Stimulated activated memory B cell treated with anti-CD40 and anti-IgM and Interleukin-4, amounts not matched to agents 10 μg/mL and 1 μg/mL and 100 μg/mL, for 72 hours (primary cell): ENCODE data around the gene GRIK3.

ENCODE experiments used
- ATAC-seq: fragments of 150-1000 bp; cut with Tn5 transposase; 2 replicates; pipeline ENCODE4 v1.10.0; 2021
- H3K27ac Mint-ChIP-seq: one replicate; pipeline ENCODE4 v1.8.0; 2022; ENCODE audit warnings: mild to moderate bottlenecking, mixed read lengths
- H3K27me3 Mint-ChIP-seq: one replicate; pipeline ENCODE4 v1.8.0; 2022; ENCODE audit warnings: mixed read lengths
- H3K36me3 Mint-ChIP-seq: one replicate; pipeline ENCODE4 v1.8.0; 2022; ENCODE audit warnings: mixed read lengths
- H3K4me1 Mint-ChIP-seq: one replicate; pipeline ENCODE4 v1.8.0; 2022; ENCODE audit warnings: mixed read lengths
- H3K4me3 Mint-ChIP-seq: one replicate; pipeline ENCODE4 v1.8.0; 2022; ENCODE audit warnings: mild to moderate bottlenecking, moderate library complexity, mixed read lengths
- H3K9me3 Mint-ChIP-seq: one replicate; pipeline ENCODE4 v1.8.0; 2022; ENCODE audit warnings: mixed read lengths

Gene GRIK3

DNA sequence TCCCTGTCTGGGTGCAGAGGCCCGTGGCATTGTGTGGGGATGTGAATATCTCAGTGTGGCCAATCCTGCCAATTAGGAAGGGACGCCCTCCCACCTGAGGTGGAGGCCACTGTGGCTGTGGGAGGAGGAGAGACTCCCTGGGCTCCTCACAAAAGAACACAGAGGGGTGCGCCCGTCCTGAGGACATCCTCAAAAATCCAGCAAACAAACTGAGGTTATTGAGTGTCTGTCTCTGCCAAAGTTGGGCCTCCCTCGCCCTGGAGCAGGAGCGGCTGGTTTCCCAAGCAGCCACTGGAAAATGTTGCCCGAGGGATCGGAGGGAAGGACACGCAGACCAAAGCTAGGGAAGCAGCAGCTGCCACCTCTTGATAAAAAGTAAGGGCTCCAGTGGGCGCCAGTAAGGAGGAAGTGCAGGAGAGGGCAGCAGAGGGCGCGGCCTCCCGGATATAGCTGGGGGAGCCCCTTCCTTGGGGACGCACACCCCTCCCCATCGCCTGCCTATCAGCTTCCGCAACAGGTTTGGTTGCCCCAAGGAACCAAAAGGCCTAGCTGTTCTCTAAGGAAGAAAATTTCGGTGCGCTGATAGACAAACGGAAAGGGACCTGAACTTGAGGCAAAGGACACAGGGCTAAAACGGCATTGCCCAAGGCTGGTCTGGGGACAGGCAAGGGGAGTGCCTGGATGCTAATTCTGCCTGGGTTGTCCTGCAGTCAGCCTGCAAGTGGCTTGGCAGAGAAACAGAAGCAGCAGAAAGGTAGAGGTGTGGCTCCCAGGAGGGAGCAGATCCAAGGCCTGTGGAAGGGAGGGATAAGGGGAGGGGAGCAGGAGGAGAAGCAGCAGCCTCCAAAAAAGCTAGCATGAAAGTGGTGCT, 1.7 kb upstream of the GRIK3 start:
- H3K4me3 Mint-ChIP-seq = peak overlapping the region; percentile 73
- peaks cover 33% of the 10 kb centered on the region for H3K4me1 Mint-ChIP-seq
- peak; percentile 83 for ATAC-seq
- H3K27ac Mint-ChIP-seq = peak overlapping the region; percentile 55
- no peaks in the 10 kb centered on the region for H3K9me3 Mint-ChIP-seq
- H3K27me3 Mint-ChIP-seq = peaks cover 94% of the 10 kb centered on the region
- H3K36me3 Mint-ChIP-seq = no peaks in the 10 kb centered on the region

- H3K27me3 Mint-ChIP-seq = peaks cover 94% of the 10 kb centered on the region
- peaks cover 39% of the 10 kb centered on the region for H3K4me1 Mint-ChIP-seq
- peak overlapping the region; percentile 73 for H3K4me3 Mint-ChIP-seq
- H3K9me3 Mint-ChIP-seq = no peaks in the 10 kb centered on the region
- ATAC-seq = no peak
- no peaks in the 10 kb centered on the region for H3K36me3 Mint-ChIP-seq
- no peak overlapping the region for H3K27ac Mint-ChIP-seq
Measured at GRCh38 chr1:37035014-37035691, 838 bp upstream of the GRIK3 start.

DNA sequence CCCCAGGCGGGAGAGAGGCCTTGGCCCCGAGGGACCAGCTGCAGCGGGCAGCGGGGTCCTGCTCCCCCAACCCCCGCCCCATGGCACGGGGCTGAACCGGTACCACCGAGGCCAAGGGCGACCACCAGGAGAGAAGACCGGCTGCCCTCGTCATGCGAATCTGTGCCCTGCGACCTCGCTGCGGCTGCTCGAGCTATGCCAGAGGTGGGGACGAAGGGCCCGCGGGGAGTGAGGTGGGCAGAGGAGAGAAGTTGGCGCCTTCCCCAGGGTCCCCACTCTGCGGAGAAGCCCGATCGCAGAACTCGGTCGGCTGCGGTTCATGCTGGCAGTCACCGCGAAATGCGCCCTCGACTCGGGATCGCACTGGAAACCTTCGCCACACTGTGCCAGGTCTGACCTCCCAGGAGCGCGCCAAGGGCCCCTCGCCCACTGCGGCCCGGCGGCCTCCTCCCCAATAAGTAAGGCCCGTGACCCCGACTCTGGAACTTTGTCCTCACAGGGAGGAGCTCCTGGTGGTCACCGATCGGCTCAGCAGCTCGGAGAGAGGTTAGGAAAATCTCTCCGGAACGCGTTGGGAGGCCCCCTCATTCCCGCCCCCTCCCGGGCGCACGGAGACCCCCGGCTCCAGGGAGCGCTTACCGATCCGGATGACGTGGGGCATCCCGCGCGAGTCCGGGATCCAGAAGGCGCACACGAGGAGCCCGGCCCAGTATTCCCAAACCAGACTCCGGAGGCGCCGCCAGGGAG, 787 bp downstream of the GRIK3 start:
- no peaks in the 10 kb centered on the region for H3K36me3 Mint-ChIP-seq
- ATAC-seq = no peak
- H3K27me3 Mint-ChIP-seq = peaks cover 78% of the 10 kb centered on the region
- no peaks in the 10 kb centered on the region for H3K9me3 Mint-ChIP-seq
- H3K4me3 Mint-ChIP-seq = peak overlapping the region; percentile 48
- H3K4me1 Mint-ChIP-seq = peaks cover 52% of the 10 kb centered on the region
- no peak overlapping the region for H3K27ac Mint-ChIP-seq

- Mint-ChIP-seq H3K4me3 (peak overlapping the region; percentile 50), H3K9me3 (no peaks in the 10 kb centered on the region), H3K27me3 (peaks cover 71% of the 10 kb centered on the region), H3K27ac (peak overlapping the region; percentile 24), H3K4me1 (peaks cover 52% of the 10 kb centered on the region), H3K36me3 (no peaks in the 10 kb centered on the region)
- ATAC-seq = no peak
Measured at GRCh38 chr1:37032660-37033354, 1.5 kb downstream of the GRIK3 start.

- no peaks in the 10 kb centered on the region for H3K9me3 Mint-ChIP-seq
- no peak for ATAC-seq
- H3K27ac Mint-ChIP-seq = no peak overlapping the region
- H3K36me3 Mint-ChIP-seq = no peaks in the 10 kb centered on the region
- no peak overlapping the region for H3K4me3 Mint-ChIP-seq
- peaks cover 52% of the 10 kb centered on the region for H3K4me1 Mint-ChIP-seq
- H3K27me3 Mint-ChIP-seq = peaks cover 63% of the 10 kb centered on the region
Measured at GRCh38 chr1:37031871-37032270, 2.4 kb downstream of the GRIK3 start.

GRCh38 chr1:37031429-37031828, 2.9 kb downstream of the GRIK3 start:
- Mint-ChIP-seq H3K27me3 (peaks cover 60% of the 10 kb centered on the region), H3K36me3 (no peaks in the 10 kb centered on the region), H3K27ac (no peak overlapping the region), H3K9me3 (no peaks in the 10 kb centered on the region), H3K4me1 (peaks cover 51% of the 10 kb centered on the region), H3K4me3 (no peak overlapping the region)
- no peak for ATAC-seq

GRCh38 chr1:37028981-37029617, 5.2 kb downstream of the GRIK3 start:
- ATAC-seq = peak; percentile 92
- Mint-ChIP-seq H3K4me3 (no peak overlapping the region), H3K4me1 (peaks cover 28% of the 10 kb centered on the region), H3K9me3 (no peaks in the 10 kb centered on the region), H3K27me3 (peaks cover 37% of the 10 kb centered on the region), H3K36me3 (no peaks in the 10 kb centered on the region), H3K27ac (no peak overlapping the region)

DNA sequence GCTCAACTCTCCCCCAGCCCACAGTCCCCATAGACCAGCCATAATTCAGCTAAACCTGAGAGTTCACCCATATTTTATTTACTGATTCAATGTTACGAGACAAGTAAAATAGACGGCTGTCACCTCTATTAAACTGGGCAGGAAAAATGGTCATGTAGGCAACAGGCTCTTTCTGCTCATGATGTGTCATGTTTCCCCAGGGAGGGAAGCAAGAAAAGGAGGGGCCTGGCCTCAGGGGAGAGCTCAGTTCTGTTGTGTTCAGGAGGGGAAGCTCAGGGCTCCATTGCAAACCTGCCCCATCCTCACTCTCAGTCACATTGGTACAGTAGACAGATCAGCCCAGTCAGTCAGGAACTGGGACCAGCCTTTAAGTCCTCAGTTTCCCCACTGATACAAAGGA, 12.8 kb downstream of the GRIK3 start:
- H3K27me3 Mint-ChIP-seq = peaks cover 58% of the 10 kb centered on the region
- no peak overlapping the region for H3K27ac Mint-ChIP-seq
- H3K36me3 Mint-ChIP-seq = no peaks in the 10 kb centered on the region
- H3K4me1 Mint-ChIP-seq = no peaks in the 10 kb centered on the region
- H3K4me3 Mint-ChIP-seq = no peak overlapping the region
- H3K9me3 Mint-ChIP-seq = no peaks in the 10 kb centered on the region
- no peak for ATAC-seq

- Mint-ChIP-seq H3K4me1 (no peaks in the 10 kb centered on the region), H3K36me3 (no peaks in the 10 kb centered on the region), H3K4me3 (no peak overlapping the region), H3K27me3 (peaks cover 61% of the 10 kb centered on the region), H3K27ac (no peak overlapping the region), H3K9me3 (no peaks in the 10 kb centered on the region)
- no peak for ATAC-seq
Measured at GRCh38 chr1:37020653-37021277, 13.6 kb downstream of the GRIK3 start.

DNA sequence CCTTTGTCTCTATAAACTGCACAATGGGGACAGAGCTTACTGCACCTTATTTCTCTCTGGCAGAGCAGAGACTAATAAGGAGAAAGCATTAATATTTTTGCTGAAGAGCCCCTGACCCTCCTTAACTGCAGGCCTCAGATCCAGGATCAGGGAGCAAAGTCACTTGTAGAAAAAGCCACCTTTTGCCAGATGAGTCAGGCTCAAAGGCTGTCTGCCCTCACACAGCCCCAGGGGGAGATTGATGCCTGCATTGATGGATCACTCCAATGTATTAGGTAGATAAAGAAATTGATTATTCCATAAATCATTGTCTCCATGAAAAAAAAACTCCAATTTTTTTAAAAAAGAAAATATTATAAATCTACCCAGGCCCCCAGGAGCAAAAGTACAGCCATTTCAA, 15.8 kb downstream of the GRIK3 start:
- Mint-ChIP-seq H3K9me3 (no peaks in the 10 kb centered on the region), H3K4me3 (no peak overlapping the region), H3K36me3 (no peaks in the 10 kb centered on the region), H3K27me3 (peaks cover 58% of the 10 kb centered on the region), H3K4me1 (no peaks in the 10 kb centered on the region), H3K27ac (no peak overlapping the region)
- no peak for ATAC-seq

- ATAC-seq = no peak
- Mint-ChIP-seq H3K36me3 (no peaks in the 10 kb centered on the region), H3K27me3 (peaks cover 50% of the 10 kb centered on the region), H3K4me3 (no peak overlapping the region), H3K4me1 (no peaks in the 10 kb centered on the region), H3K27ac (no peak overlapping the region), H3K9me3 (peaks cover 2% of the 10 kb centered on the region)
Measured at GRCh38 chr1:37017720-37018119, 16.6 kb downstream of the GRIK3 start.

DNA sequence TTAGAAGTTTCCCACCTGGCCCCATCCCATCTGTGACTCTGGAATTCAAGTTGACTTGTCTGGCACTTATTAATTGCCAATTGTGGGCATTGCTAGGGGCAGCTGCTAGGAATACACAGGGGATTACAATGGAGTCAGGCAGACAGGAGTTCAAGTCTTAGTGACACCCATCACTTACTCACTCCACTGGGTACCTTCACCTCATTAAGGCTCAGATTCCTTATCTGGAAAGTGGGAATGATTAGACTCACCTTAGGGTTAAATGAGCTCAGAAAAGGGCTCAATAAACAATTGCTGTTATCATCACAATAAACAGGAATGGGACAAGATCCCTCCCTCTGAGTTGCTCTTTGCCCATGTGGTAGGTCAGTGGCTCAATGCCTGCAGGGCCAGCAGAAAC, 18.2 kb downstream of the GRIK3 start:
- H3K27me3 Mint-ChIP-seq = peaks cover 41% of the 10 kb centered on the region
- no peak overlapping the region for H3K4me3 Mint-ChIP-seq
- ATAC-seq = no peak
- H3K4me1 Mint-ChIP-seq = no peaks in the 10 kb centered on the region
- no peaks in the 10 kb centered on the region for H3K36me3 Mint-ChIP-seq
- H3K27ac Mint-ChIP-seq = no peak overlapping the region
- peaks cover 4% of the 10 kb centered on the region for H3K9me3 Mint-ChIP-seq

DNA sequence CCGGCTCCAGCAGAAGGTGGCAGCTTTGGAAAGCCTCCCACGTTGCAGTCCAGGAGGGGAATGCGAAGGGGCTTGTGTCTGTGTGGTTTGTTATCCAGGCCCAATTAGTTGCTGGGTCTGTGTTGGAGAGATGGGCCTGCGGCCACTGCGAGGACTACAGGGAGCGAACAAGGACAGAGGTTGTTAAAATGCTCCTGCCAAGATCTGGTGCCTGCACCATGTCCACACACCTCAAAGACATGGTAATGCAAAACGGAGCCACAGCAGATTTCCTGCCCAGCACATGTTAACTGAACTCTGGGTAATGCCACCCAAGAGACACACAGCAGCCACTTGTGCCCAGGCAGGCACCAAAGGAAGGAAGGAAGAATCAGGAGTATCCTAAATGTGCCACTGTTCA, 18.6 kb downstream of the GRIK3 start:
- H3K9me3 Mint-ChIP-seq = peaks cover 4% of the 10 kb centered on the region

GRCh38 chr1:37012226-37012625, 22.1 kb downstream of the GRIK3 start:
- peaks cover 19% of the 10 kb centered on the region for H3K27me3 Mint-ChIP-seq
- no peaks in the 10 kb centered on the region for H3K4me1 Mint-ChIP-seq
- no peak overlapping the region for H3K4me3 Mint-ChIP-seq
- ATAC-seq = no peak
- H3K9me3 Mint-ChIP-seq = peaks cover 4% of the 10 kb centered on the region
- no peaks in the 10 kb centered on the region for H3K36me3 Mint-ChIP-seq
- H3K27ac Mint-ChIP-seq = no peak overlapping the region

More for the DNA sequence above, 18.6 kb downstream of the GRIK3 start:
- no peak for ATAC-seq
- no peaks in the 10 kb centered on the region for H3K4me1 Mint-ChIP-seq
- peaks cover 37% of the 10 kb centered on the region for H3K27me3 Mint-ChIP-seq
- no peak overlapping the region for H3K4me3 Mint-ChIP-seq
- no peaks in the 10 kb centered on the region for H3K36me3 Mint-ChIP-seq
- H3K27ac Mint-ChIP-seq = no peak overlapping the region
